GM23338 (cell line): ENCODE measurements around the gene ARID1B. TPM values are rescaled to one million over a fixed set of nuclear protein-coding genes. Genes with fewer than 3 reads are reported as not detected.
A peak's percentile ranks its signal among the peaks of the same experiment; 100 is the strongest.

Experiments used
- ATAC-seq: fragments of 200-7000 bp; cut with Tn5 transposase; 3 replicates; pipeline ENCODE4 v1.9.1; 2020
- DNase-seq: peaks from one replicate; pipeline ENCODE4 v3.0.0-alpha.2; 2015; ENCODE audit warnings: low spot score
- H2AFZ ChIP-seq: fragments of 200-600 bp; sonication (generic); 2 replicates; pipeline ENCODE4 v1.8.0; 2016; ENCODE audit warnings: antibody characterized with exemption, mild to moderate bottlenecking, moderate library complexity
- H3F3A ChIP-seq: fragments of 200-600 bp; sonication (generic); replicated peaks from 2 replicates; pipeline ENCODE4 v1.8.0; 2017; ENCODE audit warnings: antibody characterized with exemption, mixed run types, low read depth
- H3K27ac ChIP-seq: fragments of 200-600 bp; sonication (generic); 2 replicates; pipeline ENCODE4 v1.6.1; 2016; ENCODE audit warnings: low read depth
- H3K27me3 ChIP-seq: fragments of 200-600 bp; sonication (generic); 2 replicates; pipeline ENCODE4 v1.8.0; 2016; ENCODE audit warnings: mild to moderate bottlenecking, mixed run types, moderate library complexity; ENCODE audit not compliant: insufficient read depth
- H3K36me3 ChIP-seq: fragments of 200-600 bp; sonication (generic); 2 replicates; pipeline ENCODE4 v1.8.0; 2016; ENCODE audit warnings: mild to moderate bottlenecking; ENCODE audit not compliant: insufficient read depth
- H3K4me1 ChIP-seq: fragments of 200-600 bp; sonication (generic); 2 replicates; pipeline ENCODE4 v1.8.0; 2016; ENCODE audit warnings: mild to moderate bottlenecking, moderate library complexity; ENCODE audit not compliant: insufficient read depth
- H3K4me2 ChIP-seq: fragments of 200-600 bp; sonication (generic); 2 replicates; pipeline ENCODE4 v1.7.1; 2017; ENCODE audit warnings: mixed run types
- H3K4me3 ChIP-seq: fragments of 200-600 bp; sonication (generic); 2 replicates; pipeline ENCODE4 v1.6.1; 2016; ENCODE audit warnings: mixed run types
- H3K79me2 ChIP-seq: fragments of 200-600 bp; sonication (generic); replicated peaks from 2 replicates; pipeline ENCODE4 v1.8.0; 2017; ENCODE audit warnings: mild to moderate bottlenecking; ENCODE audit not compliant: insufficient read depth
- H3K9me2 ChIP-seq: fragments of 200-600 bp; sonication (generic); 2 replicates; pipeline ENCODE4 v1.8.0; 2017; ENCODE audit not compliant: insufficient read depth
- H4K20me1 ChIP-seq: fragments of 200-600 bp; sonication (generic); replicated peaks from 2 replicates; pipeline ENCODE4 v1.8.0; 2017; ENCODE audit warnings: mild to moderate bottlenecking; ENCODE audit not compliant: insufficient read depth
- H3K27ac Mint-ChIP-seq: 2 replicates; pipeline ENCODE4 v1.8.0; 2020; ENCODE audit warnings: inconsistent platforms, mild to moderate bottlenecking, moderate library complexity, mixed read lengths
- H3K27me3 Mint-ChIP-seq: 3 replicates; pipeline ENCODE4 v1.8.0; 2022; ENCODE audit warnings: low read depth, mild to moderate bottlenecking, moderate library complexity, mixed read lengths, inconsistent platforms; ENCODE audit not compliant: insufficient read depth, poor library complexity
- H3K36me3 Mint-ChIP-seq: 3 replicates; pipeline ENCODE4 v1.8.0; 2021; ENCODE audit warnings: low read depth, mild to moderate bottlenecking, inconsistent platforms, moderate library complexity, mixed read lengths
- H3K4me1 Mint-ChIP-seq: 3 replicates; pipeline ENCODE4 v1.8.0; 2020; ENCODE audit warnings: mild to moderate bottlenecking, inconsistent platforms, mixed read lengths
- H3K4me3 Mint-ChIP-seq: 3 replicates; pipeline ENCODE4 v1.8.0; 2021; ENCODE audit warnings: moderate library complexity, mild to moderate bottlenecking, inconsistent platforms, mixed read lengths
- H3K9me3 Mint-ChIP-seq: 3 replicates; pipeline ENCODE4 v1.8.0; 2020; ENCODE audit warnings: moderate library complexity, mild to moderate bottlenecking, inconsistent platforms, mixed read lengths
- CREB1 ChIP-seq: fragments of 250-450 bp; sonication (Bioruptor Pico); IDR thresholded peaks from 2 replicates; pipeline ENCODE4 v1.5.0; 2020; ENCODE audit warnings: low read depth, mild to moderate bottlenecking, moderate library complexity
- EZH2phosphoT487 ChIP-seq: fragments of 200-600 bp; sonication (generic); IDR thresholded peaks from one replicate; pipeline ENCODE4 v1.8.1; 2018; ENCODE audit warnings: antibody characterized with exemption; ENCODE audit not compliant: unreplicated experiment
- JUNB ChIP-seq: IDR thresholded peaks from one replicate; pipeline ENCODE4 v1.6.1; 2016; ENCODE audit warnings: antibody characterized with exemption; ENCODE audit not compliant: unreplicated experiment
- NANOG ChIP-seq: IDR thresholded peaks from 2 replicates; pipeline ENCODE4 v1.6.1; 2016; ENCODE audit warnings: antibody characterized with exemption, borderline replicate concordance
- POLR2AphosphoS5 ChIP-seq: IDR thresholded peaks from 2 replicates; pipeline ENCODE4 v1.6.1; 2016; ENCODE audit warnings: antibody characterized with exemption, low read depth
- STAT1 ChIP-seq: IDR thresholded peaks from one replicate; pipeline ENCODE4 v1.6.1; 2016; ENCODE audit warnings: antibody characterized with exemption; ENCODE audit not compliant: unreplicated experiment
- ZNF114 ChIP-seq: fragments of 250-450 bp; sonication (Bioruptor Pico); IDR thresholded peaks from 2 replicates; pipeline ENCODE4 v1.5.0; 2020; ENCODE audit warnings: mild to moderate bottlenecking, moderate library complexity
- ZNF331 ChIP-seq: fragments of 250-450 bp; sonication (Bioruptor Pico); IDR thresholded peaks from 2 replicates; pipeline ENCODE4 v1.5.0; 2020; ENCODE audit warnings: low read depth, mild to moderate bottlenecking, moderate library complexity
- polyA plus RNA-seq: library from polyadenylated mRNA; unstranded; fragments of >200 nt; fragmentation: Nextera tagmentation; extraction: Ambion mirVana; gene quantifications from 2 replicates; pipeline ENCODE4 v1.2.1, GENCODE V29; 2016
- total RNA-seq: library from RNA; depleted of rRNA; stranded (reverse); fragments of >200 nt; shearing (Covaris generic); gene quantifications from 2 replicates; pipeline ENCODE4 v1.2.3, GENCODE V29; 2014
- TF ChIP-seq, protein P1 (sequence below): IDR thresholded peaks from one replicate; pipeline ENCODE4 v1.6.1; 2018; ENCODE audit warnings: antibody characterized with exemption; ENCODE audit not compliant: unreplicated experiment
- TF ChIP-seq, protein P2 (sequence below): IDR thresholded peaks from 2 replicates; pipeline ENCODE4 v1.6.1; 2016; ENCODE audit warnings: antibody characterized with exemption
- TF ChIP-seq, protein P3 (sequence below), 2 experiments: fragments of 200-600 bp in 1 of 2; sonication (generic) in 1 of 2; conservative IDR thresholded peaks; 2 replicates each; pipeline versions ENCODE4 v1.5.1 to v1.6.1; 2016 to 2017; ENCODE audit warnings: antibody characterized with exemption in 2 of 2, low read depth in 2 of 2, mild to moderate bottlenecking in 2 of 2, moderate library complexity in 1 of 2

The ARID1B gene
- total and polyA plus RNA-seq, 2 experiments from 2014 or later: 59.3 to 72.2 TPM

DNA sequence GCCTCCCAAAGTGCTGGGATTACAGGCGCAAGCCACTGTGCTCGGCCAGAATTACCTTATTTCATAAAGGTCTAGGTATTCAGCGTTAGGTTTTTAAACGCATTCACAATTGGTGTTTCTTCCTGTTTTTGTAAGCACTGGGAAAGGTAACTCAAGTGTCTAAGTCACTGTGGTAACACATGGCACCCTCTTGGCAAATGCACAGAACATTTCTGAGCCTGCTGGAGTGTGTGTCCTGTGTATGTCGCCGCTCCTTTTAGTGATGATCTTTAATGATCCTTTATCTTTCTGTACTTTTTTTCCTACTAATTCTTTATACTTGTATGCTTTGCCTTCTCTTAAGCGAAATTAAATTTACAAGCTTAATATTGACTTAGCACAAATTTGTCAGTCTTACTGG is 263.0 kb downstream of the ARID1B start (continued):
- TF ChIP-seq ZNF331 (CRISPR knock-in tag): no peak
- TF ChIP-seq EZH2phosphoT487: no peak
- TF ChIP-seq, protein P1, sequence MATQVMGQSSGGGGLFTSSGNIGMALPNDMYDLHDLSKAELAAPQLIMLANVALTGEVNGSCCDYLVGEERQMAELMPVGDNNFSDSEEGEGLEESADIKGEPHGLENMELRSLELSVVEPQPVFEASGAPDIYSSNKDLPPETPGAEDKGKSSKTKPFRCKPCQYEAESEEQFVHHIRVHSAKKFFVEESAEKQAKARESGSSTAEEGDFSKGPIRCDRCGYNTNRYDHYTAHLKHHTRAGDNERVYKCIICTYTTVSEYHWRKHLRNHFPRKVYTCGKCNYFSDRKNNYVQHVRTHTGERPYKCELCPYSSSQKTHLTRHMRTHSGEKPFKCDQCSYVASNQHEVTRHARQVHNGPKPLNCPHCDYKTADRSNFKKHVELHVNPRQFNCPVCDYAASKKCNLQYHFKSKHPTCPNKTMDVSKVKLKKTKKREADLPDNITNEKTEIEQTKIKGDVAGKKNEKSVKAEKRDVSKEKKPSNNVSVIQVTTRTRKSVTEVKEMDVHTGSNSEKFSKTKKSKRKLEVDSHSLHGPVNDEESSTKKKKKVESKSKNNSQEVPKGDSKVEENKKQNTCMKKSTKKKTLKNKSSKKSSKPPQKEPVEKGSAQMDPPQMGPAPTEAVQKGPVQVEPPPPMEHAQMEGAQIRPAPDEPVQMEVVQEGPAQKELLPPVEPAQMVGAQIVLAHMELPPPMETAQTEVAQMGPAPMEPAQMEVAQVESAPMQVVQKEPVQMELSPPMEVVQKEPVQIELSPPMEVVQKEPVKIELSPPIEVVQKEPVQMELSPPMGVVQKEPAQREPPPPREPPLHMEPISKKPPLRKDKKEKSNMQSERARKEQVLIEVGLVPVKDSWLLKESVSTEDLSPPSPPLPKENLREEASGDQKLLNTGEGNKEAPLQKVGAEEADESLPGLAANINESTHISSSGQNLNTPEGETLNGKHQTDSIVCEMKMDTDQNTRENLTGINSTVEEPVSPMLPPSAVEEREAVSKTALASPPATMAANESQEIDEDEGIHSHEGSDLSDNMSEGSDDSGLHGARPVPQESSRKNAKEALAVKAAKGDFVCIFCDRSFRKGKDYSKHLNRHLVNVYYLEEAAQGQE: no peak
- no peak for TF ChIP-seq CREB1 (CRISPR knock-in tag)
- TF ChIP-seq, protein P2, sequence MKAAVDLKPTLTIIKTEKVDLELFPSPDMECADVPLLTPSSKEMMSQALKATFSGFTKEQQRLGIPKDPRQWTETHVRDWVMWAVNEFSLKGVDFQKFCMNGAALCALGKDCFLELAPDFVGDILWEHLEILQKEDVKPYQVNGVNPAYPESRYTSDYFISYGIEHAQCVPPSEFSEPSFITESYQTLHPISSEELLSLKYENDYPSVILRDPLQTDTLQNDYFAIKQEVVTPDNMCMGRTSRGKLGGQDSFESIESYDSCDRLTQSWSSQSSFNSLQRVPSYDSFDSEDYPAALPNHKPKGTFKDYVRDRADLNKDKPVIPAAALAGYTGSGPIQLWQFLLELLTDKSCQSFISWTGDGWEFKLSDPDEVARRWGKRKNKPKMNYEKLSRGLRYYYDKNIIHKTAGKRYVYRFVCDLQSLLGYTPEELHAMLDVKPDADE: no peak
- TF ChIP-seq ZNF114 (CRISPR knock-in tag): no peak
- no peak for TF ChIP-seq POLR2AphosphoS5
- no peak for TF ChIP-seq JUNB
- no peak for TF ChIP-seq NANOG
- no peak for TF ChIP-seq STAT1

GRCh38 chr6:157045831-157046454 is 268.8 kb downstream of the ARID1B start:
- Mint-ChIP-seq H3K9me3 (no peaks in the 10 kb centered on the region), H3K27me3 (peaks cover 16% of the 10 kb centered on the region), H3K27ac (peak overlapping the region; percentile 27), H3K4me1 (peaks cover 41% of the 10 kb centered on the region), H3K4me3 (no peak overlapping the region), H3K36me3 (no peaks in the 10 kb centered on the region)
- Histone ChIP-seq H3K4me2 (no peak overlapping the region), H3F3A (no peaks in the 10 kb centered on the region), H3K36me3 (no peaks in the 10 kb centered on the region), H3K9me2 (no peaks in the 10 kb centered on the region), H2AFZ (no peak overlapping the region), H3K27me3 (no peaks in the 10 kb centered on the region), H3K79me2 (peaks cover 50% of the 10 kb centered on the region), H3K4me1 (peaks cover 15% of the 10 kb centered on the region), H4K20me1 (no peaks in the 10 kb centered on the region), H3K27ac (no peak overlapping the region), H3K4me3 (no peak overlapping the region)
- DNase-seq (peak; percentile 82), ATAC-seq (peak; percentile 64)
- TF ChIP-seq, protein P3, sequence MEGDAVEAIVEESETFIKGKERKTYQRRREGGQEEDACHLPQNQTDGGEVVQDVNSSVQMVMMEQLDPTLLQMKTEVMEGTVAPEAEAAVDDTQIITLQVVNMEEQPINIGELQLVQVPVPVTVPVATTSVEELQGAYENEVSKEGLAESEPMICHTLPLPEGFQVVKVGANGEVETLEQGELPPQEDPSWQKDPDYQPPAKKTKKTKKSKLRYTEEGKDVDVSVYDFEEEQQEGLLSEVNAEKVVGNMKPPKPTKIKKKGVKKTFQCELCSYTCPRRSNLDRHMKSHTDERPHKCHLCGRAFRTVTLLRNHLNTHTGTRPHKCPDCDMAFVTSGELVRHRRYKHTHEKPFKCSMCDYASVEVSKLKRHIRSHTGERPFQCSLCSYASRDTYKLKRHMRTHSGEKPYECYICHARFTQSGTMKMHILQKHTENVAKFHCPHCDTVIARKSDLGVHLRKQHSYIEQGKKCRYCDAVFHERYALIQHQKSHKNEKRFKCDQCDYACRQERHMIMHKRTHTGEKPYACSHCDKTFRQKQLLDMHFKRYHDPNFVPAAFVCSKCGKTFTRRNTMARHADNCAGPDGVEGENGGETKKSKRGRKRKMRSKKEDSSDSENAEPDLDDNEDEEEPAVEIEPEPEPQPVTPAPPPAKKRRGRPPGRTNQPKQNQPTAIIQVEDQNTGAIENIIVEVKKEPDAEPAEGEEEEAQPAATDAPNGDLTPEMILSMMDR (conservative IDR thresholded peaks at IDR 0.05; ENCODE audit: low read depth in 2 of 2): peak; percentile 50 to 82
- TF ChIP-seq POLR2AphosphoS5: no peak
